Putamen (tissue), 1 donor: ENCODE results near the gene CLPX.
"Not testable (repeated sequence)": the region's sequence is repeated elsewhere in the genome, so short reads cannot be mapped to it uniquely, and the experiment has no call there.

Experiments used
- DNase-seq: peaks from one replicate; pipeline ENCODE4 v3.0.0-alpha.2; 2016; ENCODE audit warnings: low spot score

CLPX gene

GRCh38 chr15:65184868-65185717 lies at the start of gene CLPX:
Gene CLPX, minus strand, starts transcription at chr15:65185342. Its CDS starts 189 bp downstream, at chr15:65185153.
- DNase-seq: peak; percentile 95

GRCh38 chr15:65233696-65234095 lies 48.6 kb upstream of the CLPX start:
- no peak for DNase-seq

GRCh38 chr15:65232520-65232919 lies 47.4 kb upstream of the CLPX start:
- no peak for DNase-seq

GRCh38 chr15:65231306-65231705 lies 46.2 kb upstream of the CLPX start:
- DNase-seq: no peak

GRCh38 chr15:65226901-65227300 lies 41.8 kb upstream of the CLPX start:
- DNase-seq: not testable (repeated sequence)

- no peak for DNase-seq
These were observed 41.1 kb upstream of the CLPX start for GRCh38 chr15:65226221-65226620.

GRCh38 chr15:65223996-65224395 lies 38.9 kb upstream of the CLPX start:
- DNase-seq: no peak

GRCh38 chr15:65222891-65223290 lies 37.7 kb upstream of the CLPX start:
- no peak for DNase-seq

GRCh38 chr15:65221697-65222096 lies 36.6 kb upstream of the CLPX start:
- DNase-seq: no peak

GRCh38 chr15:65219137-65219536 lies 34.0 kb upstream of the CLPX start:
- no peak for DNase-seq

GRCh38 chr15:65217526-65218482 lies 32.7 kb upstream of the CLPX start:
- no peak for DNase-seq

- no peak for DNase-seq
These were observed 30.4 kb upstream of the CLPX start for GRCh38 chr15:65215496-65215895.

GRCh38 chr15:65214010-65214409 lies 28.9 kb upstream of the CLPX start:
- DNase-seq: no peak

GRCh38 chr15:65213241-65213640 lies 28.1 kb upstream of the CLPX start:
- no peak for DNase-seq

GRCh38 chr15:65212097-65212496 lies 27.0 kb upstream of the CLPX start:
- no peak for DNase-seq

GRCh38 chr15:65211482-65211982 lies 26.4 kb upstream of the CLPX start:
- no peak for DNase-seq

GRCh38 chr15:65210770-65211481 lies 25.8 kb upstream of the CLPX start, which contains the start of gene CILP:
Gene CILP, minus strand, starts transcription at chr15:65211473. Its CDS starts 1,718 bp downstream, at chr15:65209755.
- no peak for DNase-seq

GRCh38 chr15:65209701-65210643 lies 24.8 kb upstream of the CLPX start:
- DNase-seq: no peak

GRCh38 chr15:65208647-65209046 lies 23.5 kb upstream of the CLPX start:
- no peak for DNase-seq

GRCh38 chr15:65207280-65207840 lies 22.2 kb upstream of the CLPX start:
- DNase-seq: no peak
